Neural cell (in vitro differentiated cells): ENCODE results near the gene ST3GAL4.

Experiments
- CTCF ChIP-seq: fragments of 450-650 bp; IDR thresholded peaks from 2 replicates; pipeline ENCODE4 v1.5.1; 2014; ENCODE audit warnings: antibody characterized with exemption, mild to moderate bottlenecking, moderate library complexity; ENCODE audit not compliant: poor library complexity, severe bottlenecking
- EZH2 ChIP-seq: fragments of 200-600, 300-800 bp; shearing (Covaris generic), sonication (generic); IDR thresholded peaks from 2 replicates; pipeline ENCODE4 v1.6.1; 2014; ENCODE audit warnings: antibody characterized with exemption, low read length, borderline replicate concordance, mild to moderate bottlenecking; ENCODE audit not compliant: insufficient read depth, poor library complexity, severe bottlenecking
- POLR2AphosphoS5 ChIP-seq: IDR thresholded peaks from 2 replicates; pipeline ENCODE4 v1.6.1; 2012
- REST ChIP-seq: IDR thresholded peaks from 2 replicates; pipeline ENCODE4 v1.6.1; 2012; ENCODE audit warnings: borderline replicate concordance

GRCh38 chr11:126420698-126421256 lies 65.3 kb downstream of the ST3GAL4 start:
- TF ChIP-seq CTCF (no peak), EZH2 (no peak), POLR2AphosphoS5 (no peak), REST (no peak)
